Measurements from ENCODE around the gene UBE2E3. TPM values are rescaled to one million over a fixed set of nuclear protein-coding genes. Genes with fewer than 3 reads are reported as not detected.
"Not testable (repeated sequence)": the region's sequence is repeated elsewhere in the genome, so short reads cannot be mapped to it uniquely, and the experiment has no call there.

The UBE2E3 gene
- total RNA-seq, result 10 to 100 TPM; 21.1 to 36.5 (median 31.2) TPM
- 10 to 100 TPM; 23.0 to 42.7 TPM for polyA plus RNA-seq

- DNase-seq (peak; percentile 81 to 92 (median 90)), ATAC-seq (peak; percentile 87 to 93 (median 90)), FAIRE-seq (no peak)
- no peaks in the 10 kb centered on the region for H3K9me3 ChIP-seq
- WGBS, 2 donors, result 0% methylated on average over 80 to 106 of the region's 106 CpGs
- intact Hi-C loops (cut with DNase I), result no loop called here
- peak within 1 kb of the TSS; percentile 41 to 72 (median 58) for H3K4me3 ChIP-seq
- H3K27ac ChIP-seq, result peak within 1 kb of the TSS; percentile 74 to 91 (median 90)
- H3K36me3 ChIP-seq, result no peaks in the 10 kb centered on the region
- TF ChIP-seq CTCF (IDR thresholded peaks at IDR 0.05), result peak in 3 of 4 donors; percentile 20 to 56 (median 47)
- peaks cover 14 to 31% (median 24%) of the 10 kb centered on the region in 3 donors for H3K4me1 ChIP-seq
- H3K27me3 ChIP-seq, result no peaks in the 10 kb centered on the region
Observed at GRCh38 chr2:180980106-180980942, at the start of gene UBE2E3. UBE2E3 (plus strand) TSS chr2:180980605; CDS start chr2:180982043, 1,438 bp downstream.

GRCh38 chr2:180931841-180932240, 48.6 kb upstream of the UBE2E3 start:
- Histone ChIP-seq H3K27me3 (no peaks in the 10 kb centered on the region), H3K9me3 (no peaks in the 10 kb centered on the region), H3K27ac (no peak overlapping the region), H3K4me3 (no peak overlapping the region), H3K36me3 (no peaks in the 10 kb centered on the region), H3K4me1 (no peaks in the 10 kb centered on the region)
- ATAC-seq (no peak), FAIRE-seq (no peak), DNase-seq (no peak)
- TF ChIP-seq CTCF (IDR thresholded peaks at IDR 0.05), result no peak
- intact Hi-C loops (cut with DNase I), result no loop called here

DNA sequence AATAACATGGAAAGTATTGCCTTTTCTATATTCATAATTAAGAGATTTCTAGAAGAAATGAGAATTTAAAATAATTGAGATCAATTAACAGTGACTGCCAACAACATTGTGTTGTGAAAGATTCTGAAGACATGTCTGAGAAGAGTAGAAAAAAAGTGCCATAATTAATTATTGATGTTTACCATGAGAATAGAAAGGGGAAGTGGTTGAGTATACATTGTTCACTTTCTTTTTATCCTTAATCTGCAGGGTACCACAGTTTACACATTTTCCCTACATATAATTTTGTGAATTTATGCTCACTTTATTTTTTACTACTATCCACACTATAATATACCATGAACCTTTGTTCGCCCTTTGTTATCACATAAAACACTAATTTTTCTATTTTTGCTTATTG, 47.1 kb upstream of the UBE2E3 start:
- ATAC-seq (no peak), DNase-seq (no peak), FAIRE-seq (no peak)
- Histone ChIP-seq H3K9me3 (no peaks in the 10 kb centered on the region), H3K4me3 (no peak overlapping the region), H3K36me3 (no peaks in the 10 kb centered on the region), H3K27me3 (no peaks in the 10 kb centered on the region), H3K4me1 (no peaks in the 10 kb centered on the region), H3K27ac (no peak overlapping the region)
- no peak for TF ChIP-seq CTCF (IDR thresholded peaks at IDR 0.05)
- 89 to 98% methylated on average over 1 of the region's 1 CpG for WGBS, 2 donors
- intact Hi-C loops (cut with DNase I), result no loop called here

- H3K27me3 ChIP-seq, result no peaks in the 10 kb centered on the region
- H3K36me3 ChIP-seq, result no peaks in the 10 kb centered on the region
- no peak for TF ChIP-seq CTCF (IDR thresholded peaks at IDR 0.05)
- intact Hi-C loops (cut with DNase I), result no loop called here
- H3K4me1 ChIP-seq, result no peaks in the 10 kb centered on the region
- H3K4me3 ChIP-seq, result no peak overlapping the region
- FAIRE-seq (no peak), ATAC-seq (no peak), DNase-seq (no peak)
- H3K27ac ChIP-seq, result no peak overlapping the region
- WGBS, 2 donors, result 23 to 32% methylated on average over 1 of the region's 1 CpG
- H3K9me3 ChIP-seq, result no peaks in the 10 kb centered on the region
Observed at GRCh38 chr2:180934911-180935310, 45.5 kb upstream of the UBE2E3 start.

DNA sequence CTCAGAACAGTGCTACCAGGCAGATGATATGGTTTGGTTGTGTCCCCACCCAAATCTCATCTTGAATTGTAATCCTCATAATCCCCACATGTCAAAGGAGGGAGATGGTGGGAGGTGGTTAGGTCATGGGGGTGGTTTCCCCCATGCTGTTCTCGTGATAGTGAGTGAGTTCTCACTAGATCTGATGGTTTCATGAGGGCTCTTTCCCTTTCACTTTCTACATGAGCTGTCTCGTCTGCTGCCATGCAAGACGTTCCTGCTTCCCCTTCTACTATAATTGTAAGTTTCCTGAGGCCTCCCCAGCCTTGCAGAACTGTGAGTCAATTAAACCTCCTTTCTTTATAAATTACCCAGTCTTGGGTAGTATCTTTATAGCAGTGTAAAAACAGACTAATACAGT, 42.9 kb upstream of the UBE2E3 start:
- FAIRE-seq; H3K36me3 ChIP-seq; intact Hi-C loops (cut with DNase I); H3K4me1 ChIP-seq; ATAC-seq; H3K27ac ChIP-seq; DNase-seq; H3K4me3 ChIP-seq; H3K9me3 ChIP-seq; H3K27me3 ChIP-seq: not testable (repeated sequence)
- 65 to 73% methylated on average over 3 of the region's 3 CpGs for WGBS, 2 donors

Measured in pancreas (tissue), 10 donors.